Stimulated activated CD4-positive, alpha-beta T cell treated with anti-CD3 and anti-CD28 coated beads, Interleukin-15, amount 100 ng/mL, for 48 hours (primary cell): ENCODE results near the gene LRRC8C.
A peak's percentile ranks its signal among the peaks of the same experiment; 100 is the strongest.

Source experiments
- DNase-seq, 2 donors: peaks; one replicate each; pipeline ENCODE4 v3.0.0-alpha.2; 2020; ENCODE audit warnings: low read depth in 2 of 2

The LRRC8C gene

DNA sequence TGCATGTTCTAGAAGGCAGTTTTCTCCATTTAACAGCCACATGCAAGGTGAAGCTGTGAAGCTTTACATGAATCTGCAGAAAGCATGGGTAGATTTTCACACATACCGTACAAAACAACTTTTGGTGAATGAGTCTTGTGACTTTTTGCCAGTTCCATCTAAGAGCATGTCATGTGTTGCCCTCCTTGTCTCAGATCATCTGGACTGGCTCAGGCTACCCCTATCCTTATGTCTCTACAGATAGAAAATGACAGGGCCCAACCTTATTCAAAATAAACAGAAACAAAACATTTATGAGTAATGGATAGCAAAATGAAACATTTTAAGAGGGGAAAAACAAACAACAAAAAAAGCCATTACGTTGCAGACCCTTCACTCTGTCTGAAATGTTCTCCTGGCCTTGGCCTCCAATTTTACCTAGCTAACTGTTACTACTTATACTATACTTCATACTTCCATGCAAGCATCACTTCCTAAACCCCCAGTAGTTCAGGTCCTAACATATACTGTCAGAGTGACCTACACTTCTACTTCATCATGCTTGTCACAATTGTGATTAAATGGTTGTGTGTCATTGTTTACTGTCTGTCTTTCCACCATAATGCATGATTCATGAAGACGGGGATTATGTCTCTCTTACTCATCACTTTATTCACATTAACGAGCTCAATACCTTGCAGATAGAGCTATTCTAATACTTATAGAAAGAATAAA is 39.0 kb downstream of the LRRC8C start:
- no peak for DNase-seq

DNA sequence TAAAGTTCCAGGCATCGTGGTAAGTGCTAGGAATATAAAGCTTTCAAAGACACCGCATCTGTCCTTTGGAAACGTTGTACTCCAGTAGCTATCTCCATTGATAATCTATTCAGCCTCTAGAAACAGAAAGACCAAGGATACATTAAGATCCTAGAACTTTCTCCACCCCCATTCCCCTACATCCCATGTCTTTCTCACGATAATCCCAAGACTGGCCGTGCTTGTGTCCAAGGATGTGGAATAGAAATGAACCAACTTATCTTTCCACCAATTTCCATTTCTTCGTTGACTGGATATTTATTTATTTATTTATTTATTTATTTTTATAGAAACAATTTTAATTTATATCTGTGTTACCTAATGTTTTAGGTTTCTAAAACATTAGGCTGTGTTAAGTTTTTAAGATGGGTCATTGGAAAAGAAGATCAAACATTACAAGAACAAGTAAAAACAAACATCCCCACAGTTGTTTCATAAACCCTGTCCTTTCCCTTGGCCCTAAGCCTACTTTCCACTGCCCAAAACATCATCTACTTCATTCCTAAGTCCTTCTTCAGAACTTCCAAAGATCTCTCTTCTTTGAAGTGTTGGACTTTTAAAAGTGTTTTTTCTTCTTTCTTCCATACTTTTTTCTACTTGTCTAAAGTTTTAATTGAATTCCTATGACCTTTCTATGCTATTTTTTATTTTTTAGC is 39.7 kb downstream of the LRRC8C start:
- DNase-seq: no peak

DNA sequence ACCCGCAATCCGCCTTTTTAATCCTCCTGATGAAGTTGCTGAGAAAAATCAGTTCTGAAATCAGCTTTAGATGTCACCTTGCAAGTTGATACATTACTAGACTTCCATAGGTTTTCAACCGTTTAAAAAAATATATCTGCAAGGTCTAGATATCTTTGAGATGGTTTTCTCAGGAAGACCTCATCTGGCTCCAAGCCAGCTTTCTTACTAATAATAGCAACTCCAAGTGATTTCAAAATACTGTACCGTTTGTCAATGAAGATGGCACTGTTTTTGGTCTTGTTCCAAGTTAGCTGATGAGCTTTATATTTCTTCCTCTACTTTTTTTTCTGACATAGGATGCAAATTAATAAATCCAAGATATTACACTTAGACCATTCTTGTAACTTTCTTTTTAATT is 40.3 kb downstream of the LRRC8C start:
- DNase-seq: no peak

DNA sequence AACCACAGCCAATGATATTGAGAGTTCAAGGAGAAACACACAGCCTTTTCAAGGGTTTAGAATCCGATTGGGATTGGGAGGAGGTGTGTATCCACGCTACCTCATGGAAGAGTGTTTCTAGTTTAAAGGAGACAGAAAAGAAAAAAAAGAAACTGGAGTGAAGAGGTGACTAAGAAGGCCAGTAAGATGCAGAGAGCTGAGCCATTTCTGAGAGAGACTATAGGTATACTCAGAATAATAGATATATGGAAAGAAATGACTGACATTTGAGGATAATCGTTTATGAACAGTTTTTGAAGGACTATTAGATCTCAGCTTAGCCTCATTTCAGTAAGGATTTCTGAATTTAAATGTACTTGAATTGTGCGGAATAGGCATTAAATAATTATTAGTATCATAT is 42.8 kb downstream of the LRRC8C start:
- no peak for DNase-seq

DNA sequence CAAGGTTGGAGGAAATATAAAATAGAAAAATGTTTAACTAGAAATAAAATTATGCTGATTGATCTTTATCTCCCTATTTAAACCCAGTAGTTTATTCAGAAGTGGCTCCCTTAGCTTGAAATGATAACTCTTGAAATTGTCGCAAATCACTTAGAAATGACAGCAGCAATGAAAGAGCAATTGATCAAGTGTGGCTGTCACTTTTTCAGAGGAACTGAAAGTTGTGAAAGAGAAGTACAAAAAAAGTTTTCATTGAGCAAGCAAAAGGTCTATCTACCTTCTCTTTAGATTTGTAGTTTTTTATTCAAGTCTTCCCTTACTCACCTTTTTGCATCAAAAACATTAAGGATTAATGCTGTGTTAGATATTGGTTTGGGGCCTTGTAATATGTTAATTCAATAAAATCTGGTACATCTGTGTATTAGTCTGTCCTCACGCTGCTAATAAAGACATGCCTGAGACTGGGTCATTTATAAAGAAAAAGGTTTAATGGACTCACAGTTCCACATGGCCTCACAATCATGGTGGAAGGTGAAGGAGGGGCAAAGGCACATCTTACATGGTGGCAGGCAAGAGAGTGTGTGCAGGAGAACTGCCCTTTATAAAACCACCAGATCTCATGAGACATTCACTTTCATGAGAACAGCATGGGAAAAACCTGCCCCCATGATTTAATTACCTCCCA is 48.3 kb downstream of the LRRC8C start:
- no peak for DNase-seq

DNA sequence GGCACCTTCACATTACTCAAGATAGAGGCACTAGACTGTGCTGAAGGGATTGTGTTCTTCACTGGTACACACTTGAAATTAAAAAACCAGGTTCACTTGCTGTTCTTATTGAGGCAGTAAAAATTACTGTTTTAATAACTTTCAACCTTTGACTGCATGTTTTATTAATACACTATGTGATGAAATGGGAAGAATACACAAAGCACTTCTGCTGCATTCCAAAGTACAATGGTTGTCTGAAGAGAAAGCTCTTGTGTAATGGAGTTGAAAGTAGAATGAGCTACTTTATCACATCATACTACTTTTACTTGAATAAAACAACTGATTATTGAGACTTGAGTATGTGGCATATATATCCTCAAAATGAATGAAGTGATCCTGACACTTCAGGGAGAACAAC is 49.7 kb downstream of the LRRC8C start:
- no peak for DNase-seq

DNA sequence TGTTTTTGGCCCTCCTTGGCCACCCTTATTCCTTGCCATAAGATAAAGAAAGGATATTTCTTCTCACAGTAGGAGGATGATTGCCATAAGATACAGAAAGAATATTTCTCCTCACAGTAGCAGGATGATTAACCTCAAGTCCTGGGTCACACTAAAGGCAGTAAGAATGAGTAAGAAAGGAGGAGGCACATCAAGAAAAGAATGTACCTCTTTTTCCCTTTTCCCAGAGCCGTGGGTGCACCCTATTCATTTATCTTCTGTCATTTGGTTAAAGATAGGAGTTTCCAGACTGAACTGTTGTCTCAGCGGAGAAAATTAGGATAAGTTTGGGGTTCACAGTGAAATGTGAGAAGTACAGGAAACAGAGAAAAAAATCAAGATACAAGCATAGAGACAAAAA is 52.5 kb downstream of the LRRC8C start:
- no peak for DNase-seq

DNA sequence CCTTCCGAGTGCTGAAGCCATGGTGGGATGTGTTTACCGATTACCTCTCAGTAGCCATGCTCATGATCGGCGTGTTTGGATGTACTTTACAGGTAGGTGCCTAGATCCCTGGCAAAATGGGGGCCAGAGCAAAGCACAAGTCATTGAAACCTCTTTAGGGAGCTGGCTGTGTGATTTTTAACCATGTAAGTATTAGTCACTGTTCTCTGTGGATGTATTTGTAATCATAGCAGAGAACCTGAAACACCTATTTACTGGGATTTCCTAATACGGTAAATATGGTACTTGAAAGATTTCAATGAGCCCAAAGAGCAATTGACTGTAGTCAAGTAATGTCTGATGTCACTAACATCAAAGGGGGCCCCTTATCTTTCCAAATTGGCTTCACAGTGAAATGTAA is 53.6 kb downstream of the LRRC8C start:
- no peak for DNase-seq

DNA sequence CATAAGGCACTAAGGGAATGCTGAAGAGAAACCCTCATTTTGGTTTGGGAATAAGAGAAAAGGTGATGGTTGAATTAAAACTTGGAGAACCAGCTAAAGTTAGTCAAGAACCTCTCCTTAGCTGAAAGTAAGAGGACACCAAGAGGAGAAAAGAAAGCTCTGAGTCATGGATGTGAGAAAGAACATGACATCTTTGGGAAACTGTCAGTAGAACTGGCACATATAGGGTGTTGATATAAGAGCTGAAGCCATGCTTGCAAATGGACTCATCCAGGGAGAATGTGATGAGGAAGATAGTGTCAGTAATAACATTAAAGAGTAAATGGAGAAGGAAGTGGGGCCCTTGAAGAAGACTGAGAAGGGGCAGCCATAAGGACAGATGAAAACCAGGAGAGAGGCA is 54.3 kb downstream of the LRRC8C start:
- no peak for DNase-seq

DNA sequence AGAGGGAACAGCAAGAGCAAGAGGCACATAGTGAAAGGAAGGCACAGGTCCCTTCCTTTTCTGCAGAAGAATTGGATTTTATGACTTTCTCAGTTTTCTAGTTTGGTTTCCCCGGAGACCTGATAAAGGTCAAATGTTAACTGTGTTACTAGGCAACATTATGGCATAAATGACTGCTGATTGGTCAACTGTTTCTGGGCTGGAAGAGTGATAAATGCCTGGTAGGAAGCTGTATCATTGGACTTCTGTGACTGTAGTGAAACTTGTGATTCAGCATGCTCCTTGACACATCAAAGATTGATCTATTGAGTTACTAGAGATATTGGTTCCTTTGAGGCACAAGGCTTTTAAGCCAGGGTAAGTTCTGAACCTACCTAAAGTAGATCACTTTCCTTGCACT is 55.7 kb downstream of the LRRC8C start:
- DNase-seq: no peak

DNA sequence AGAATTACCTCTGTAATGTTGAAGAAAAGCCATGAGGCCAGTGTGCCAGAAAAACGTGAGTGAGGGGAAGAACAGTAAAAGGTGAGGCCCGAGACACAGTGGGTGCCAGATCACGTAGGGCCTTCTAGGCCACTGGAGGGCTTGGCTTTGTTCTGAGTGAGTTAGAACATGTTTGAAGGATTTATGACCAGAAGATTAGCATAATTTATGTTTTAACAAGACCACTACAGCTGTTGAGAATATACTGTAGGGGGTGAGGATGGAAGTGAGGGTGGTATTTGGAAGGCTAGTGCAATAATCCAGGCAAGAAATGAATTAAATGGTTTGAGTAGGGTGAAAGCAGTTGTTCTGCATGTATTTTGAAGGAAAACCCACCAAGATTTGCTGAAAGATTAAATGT is 56.3 kb downstream of the LRRC8C start:
- DNase-seq: no peak

DNA sequence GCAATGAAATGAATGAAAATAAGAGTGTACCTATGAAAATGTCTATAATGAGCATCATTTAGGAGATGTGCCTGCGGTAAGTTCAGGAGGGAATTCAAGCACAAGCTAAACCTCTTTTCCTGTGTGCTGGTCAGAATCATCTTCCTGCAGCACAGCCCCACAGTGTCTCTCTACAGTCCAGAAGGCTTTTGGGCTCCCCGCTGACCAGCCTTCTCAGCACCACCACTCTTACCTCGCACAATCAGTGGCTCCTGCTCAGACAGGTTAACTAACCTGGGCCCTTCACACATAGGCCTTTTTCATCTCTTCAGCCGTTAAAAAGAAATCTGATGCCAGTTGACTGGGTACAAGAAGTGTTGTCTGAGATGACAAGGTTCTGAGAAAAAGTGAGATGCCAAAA is 57.7 kb downstream of the LRRC8C start:
- DNase-seq: no peak

DNA sequence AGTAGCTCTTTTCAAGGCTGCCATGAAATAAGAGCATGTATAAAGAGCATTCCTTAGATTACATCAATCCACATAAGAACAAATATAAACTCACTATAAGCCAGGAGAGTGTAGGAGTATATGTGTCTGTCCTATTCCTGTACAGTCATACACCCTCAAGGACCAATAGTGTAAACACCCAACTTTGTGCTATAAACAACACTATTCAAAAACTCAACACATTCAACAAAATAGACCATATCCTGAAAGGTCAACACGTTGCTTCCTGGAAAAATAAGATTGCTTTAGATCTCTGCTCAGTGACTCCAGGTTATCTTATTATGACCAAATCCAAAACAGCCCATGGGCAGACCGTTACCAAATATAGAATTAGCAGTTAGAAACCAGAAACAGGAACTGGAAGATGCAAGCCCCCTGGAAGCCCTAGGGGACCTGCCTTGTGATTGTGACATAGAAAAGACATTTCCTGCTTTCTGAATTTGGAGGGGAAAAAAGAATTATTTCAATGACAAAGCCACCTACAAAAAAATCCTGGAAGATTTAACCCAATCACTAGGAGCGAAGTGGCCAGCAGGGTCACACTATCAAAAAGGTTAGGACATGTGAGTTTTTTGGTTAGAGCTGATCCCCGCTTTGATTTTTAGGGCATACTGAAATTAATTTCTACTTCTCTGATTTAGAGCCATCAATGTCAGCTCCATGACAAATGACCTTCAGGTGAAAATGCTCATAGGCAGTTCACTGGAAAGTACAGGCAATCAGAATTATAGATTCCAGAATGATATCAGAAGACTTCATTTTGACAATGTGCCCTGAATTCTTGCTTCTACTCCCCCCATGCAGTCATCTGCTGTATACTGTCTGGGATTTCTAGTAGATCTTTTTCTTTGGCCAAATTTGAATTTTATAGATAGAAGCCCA is 59.9 kb downstream of the LRRC8C start:
- no peak for DNase-seq

DNA sequence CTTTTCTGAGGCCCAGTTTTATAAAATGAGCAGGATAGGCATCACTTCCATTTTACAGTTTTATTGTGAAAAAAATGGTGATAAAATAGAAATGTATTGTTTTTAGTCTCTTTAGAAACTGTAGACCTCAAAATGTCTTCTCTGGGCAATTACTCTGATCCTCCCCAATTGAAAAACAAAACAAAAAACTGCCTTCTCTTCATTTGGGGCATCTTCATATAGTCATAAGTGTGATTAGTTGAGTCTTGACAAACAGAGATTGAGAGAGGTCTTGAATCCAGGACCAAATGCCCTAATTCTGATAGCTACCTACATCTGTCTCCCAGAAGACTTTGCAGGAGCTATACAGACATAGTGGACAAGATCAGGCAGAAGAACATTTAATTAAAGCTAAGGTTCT is 62.9 kb downstream of the LRRC8C start:
- no peak for DNase-seq

DNA sequence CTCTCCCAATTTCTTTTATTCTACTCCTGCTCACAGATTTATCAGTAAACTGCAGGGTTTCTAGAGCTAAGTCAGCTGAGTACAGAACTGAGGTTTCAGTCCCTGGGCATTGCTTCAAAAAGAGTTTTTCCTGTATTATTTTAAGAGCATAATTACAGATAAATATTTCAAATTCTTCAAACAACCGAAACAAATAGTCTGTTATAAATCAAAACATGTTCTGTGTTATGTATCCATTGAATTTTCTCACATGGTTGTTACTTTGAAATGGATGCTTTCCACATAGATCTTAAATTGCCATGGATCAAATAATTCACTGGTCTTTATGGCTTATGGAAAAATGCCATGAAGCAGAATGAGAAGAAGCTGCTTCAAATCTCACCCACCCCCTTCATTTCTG is 64.5 kb downstream of the LRRC8C start:
- no peak for DNase-seq

DNA sequence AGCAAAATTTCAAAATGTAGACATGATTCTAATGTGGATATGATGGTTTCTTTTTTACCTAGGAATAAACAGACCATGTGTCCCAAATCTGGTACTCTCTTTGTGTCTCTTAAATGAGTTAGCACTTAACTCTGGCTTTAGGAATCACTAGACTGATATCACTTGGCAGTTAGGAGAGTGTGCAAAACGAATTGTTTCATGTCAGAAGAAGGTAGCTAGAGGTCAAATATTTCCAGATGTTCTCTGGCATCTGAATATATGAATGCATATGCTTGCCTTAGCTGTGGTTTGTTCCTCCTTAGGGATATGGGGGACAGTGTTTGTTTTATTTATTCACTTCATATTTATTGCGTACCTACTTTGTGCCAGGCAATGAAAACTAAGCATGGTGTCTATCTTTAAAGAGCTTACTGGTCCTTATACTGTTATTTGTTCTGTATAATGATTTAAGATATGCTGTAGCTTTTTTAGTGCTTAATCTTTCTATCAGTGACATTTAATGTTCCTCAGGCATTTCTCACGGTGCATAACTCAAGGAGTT is 65.2 kb downstream of the LRRC8C start:
- DNase-seq: no peak

DNA sequence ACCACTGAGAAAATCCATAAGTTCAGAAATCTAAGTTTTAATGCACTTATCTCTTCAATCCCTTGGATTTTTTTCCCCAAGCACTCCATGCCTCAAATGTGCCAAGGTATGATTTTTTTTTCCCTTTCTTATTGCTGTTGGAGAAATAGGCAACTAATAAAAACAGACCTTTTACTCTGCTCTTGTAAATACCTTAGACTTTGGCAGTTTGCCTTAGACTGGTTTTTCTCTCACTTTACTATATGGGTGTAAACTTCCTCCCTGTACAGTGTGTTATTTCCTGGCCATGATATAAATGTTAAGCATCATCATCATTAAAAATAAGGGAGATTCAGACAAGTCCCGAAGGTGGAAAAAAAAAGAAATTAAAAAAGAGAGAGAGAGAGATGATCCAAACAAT is 65.7 kb downstream of the LRRC8C start:
- DNase-seq: no peak

DNA sequence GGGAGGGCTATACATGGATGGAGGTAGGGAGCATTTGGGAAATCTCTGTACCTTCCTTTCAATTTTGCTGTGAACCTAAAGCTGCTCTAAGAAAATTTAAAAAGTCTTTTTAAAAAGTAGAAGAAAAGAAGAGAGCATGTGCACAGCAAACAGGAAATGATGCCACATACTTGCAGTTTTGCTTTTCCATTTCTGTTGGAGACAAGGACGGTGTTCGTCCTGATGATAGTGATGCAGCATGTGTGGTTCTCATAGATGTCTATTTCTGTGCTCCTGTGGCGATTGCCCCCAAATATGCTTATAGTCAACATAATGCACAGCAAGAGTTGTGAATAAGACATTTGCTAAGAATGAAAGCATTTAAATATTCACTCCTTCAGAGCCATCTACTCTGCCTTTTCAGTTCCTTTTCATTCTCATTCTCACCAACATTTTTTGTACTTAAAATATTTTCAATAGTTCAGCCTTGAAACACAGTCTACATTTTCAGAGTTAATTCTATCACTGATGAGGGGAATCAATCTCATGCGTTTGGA is 66.6 kb downstream of the LRRC8C start:
- no peak for DNase-seq

DNA sequence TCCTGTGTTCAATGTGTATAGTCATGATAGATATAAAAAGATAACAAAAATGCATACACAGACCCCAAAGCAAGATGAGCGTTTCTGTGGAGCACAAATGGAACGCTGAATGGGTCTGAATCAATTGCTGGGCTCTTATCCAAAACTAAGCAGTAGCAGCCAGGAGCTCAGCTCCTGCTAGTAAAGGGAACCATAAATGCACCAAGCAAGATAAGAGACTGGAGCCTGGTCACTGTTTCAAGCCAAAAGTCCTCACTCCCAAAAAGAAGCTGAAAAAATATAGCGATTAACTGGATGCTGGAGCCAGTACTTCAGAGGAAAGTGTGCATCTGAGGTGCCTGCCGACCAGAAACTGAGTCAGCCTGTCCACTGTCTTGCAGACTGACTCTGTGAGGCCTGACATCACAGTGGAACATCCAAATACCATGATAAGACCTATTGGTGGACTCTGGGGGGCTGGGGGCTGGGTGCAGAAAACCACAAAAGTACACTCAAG is 68.9 kb downstream of the LRRC8C start:
- DNase-seq: peak; percentile 11 to 15

DNA sequence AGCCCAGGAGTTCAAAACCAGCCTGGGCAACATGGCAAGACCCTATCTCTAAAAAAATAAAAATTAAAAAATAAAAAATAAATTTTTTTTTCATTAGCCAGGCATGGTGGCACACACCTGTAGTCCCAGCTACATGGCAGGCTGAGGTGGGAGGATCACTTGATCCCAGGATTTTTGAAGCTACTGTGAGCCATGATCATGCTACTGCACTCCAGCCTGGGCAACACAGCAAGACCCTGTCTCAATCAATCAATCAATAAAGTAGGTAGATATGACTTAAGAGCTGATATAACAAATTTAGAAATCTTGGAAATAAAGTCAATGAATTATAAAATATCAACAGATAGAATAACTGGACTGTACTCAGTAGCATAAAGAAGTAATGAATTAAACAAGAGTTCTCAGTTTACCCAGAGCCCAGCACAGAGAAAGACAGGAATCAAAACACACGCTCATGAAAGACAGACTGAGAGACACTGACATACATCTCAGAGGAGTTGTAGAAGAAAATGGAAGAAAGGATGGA is 69.7 kb downstream of the LRRC8C start:
- no peak for DNase-seq

DNA sequence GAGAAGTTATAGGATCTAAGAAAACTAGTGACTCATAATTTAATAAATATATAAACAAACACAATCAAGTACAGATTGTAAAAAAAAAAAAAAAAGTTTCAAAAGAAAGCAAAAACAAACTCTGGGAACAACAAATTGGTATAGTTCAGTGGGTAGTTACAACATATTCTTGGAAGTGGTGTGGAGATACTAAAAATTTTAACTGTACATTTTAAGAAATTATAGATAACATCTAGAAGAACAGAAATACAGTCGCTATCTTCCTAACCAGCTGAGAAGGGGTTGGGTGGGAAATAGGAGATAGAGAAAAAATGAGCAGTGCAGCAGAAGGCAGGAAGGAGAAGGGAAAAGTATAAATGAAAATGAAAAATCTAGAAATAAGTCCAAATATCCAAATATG is 70.5 kb downstream of the LRRC8C start:
- DNase-seq: no peak
